Smooth muscle cell (in vitro differentiated cells): ENCODE measurements around the gene ATG14. TPM values are rescaled to one million over a fixed set of nuclear protein-coding genes. Genes with fewer than 3 reads are reported as not detected.
A peak's percentile ranks its signal among the peaks of the same experiment; 100 is the strongest.

Experiments used
- DNase-seq: peaks from one replicate; lab custom pipeline; 2025; ENCODE audit not compliant: unreplicated experiment; lab: John Stamatoyannopoulos, UW
- H2AFZ ChIP-seq: fragments of 200-600 bp; sonication (generic); 2 replicates; pipeline ENCODE4 v1.6.0; 2016; ENCODE audit warnings: antibody characterized with exemption, low read depth, mild to moderate bottlenecking
- H3F3A ChIP-seq: fragments of 200-600 bp; sonication (generic); 2 replicates; pipeline ENCODE4 v1.6.0; 2017; ENCODE audit warnings: antibody characterized with exemption, low read depth
- H3K27ac ChIP-seq: fragments of 200-600 bp; sonication (generic); 2 replicates; pipeline ENCODE4 v1.5.1; 2016; ENCODE audit warnings: low read depth, mild to moderate bottlenecking
- H3K27me3 ChIP-seq: fragments of 200-600 bp; sonication (generic); 2 replicates; pipeline ENCODE4 v1.6.1; 2016; ENCODE audit warnings: low read depth, mild to moderate bottlenecking
- H3K36me3 ChIP-seq: fragments of 200-600 bp; sonication (generic); 2 replicates; pipeline ENCODE4 v1.5.1; 2016; ENCODE audit warnings: low read depth
- H3K4me1 ChIP-seq: fragments of 200-600 bp; sonication (generic); 2 replicates; pipeline ENCODE4 v1.5.1; 2016; ENCODE audit warnings: low read depth
- H3K4me2 ChIP-seq: fragments of 200-600 bp; sonication (generic); 2 replicates; pipeline ENCODE4 v1.6.0; 2016; ENCODE audit warnings: mild to moderate bottlenecking
- H3K4me3 ChIP-seq: fragments of 200-600 bp; sonication (generic); 2 replicates; pipeline ENCODE4 v1.5.1; 2016; ENCODE audit warnings: mild to moderate bottlenecking
- H3K79me2 ChIP-seq: fragments of 200-600 bp; sonication (generic); 2 replicates; pipeline ENCODE4 v1.6.0; 2016; ENCODE audit warnings: low read depth, mild to moderate bottlenecking
- H3K9ac ChIP-seq: fragments of 200-600 bp; sonication (generic); 2 replicates; pipeline ENCODE4 v1.6.0; 2016; ENCODE audit warnings: low read depth
- H3K9me3 ChIP-seq: fragments of 200-600 bp; sonication (generic); replicated peaks from 2 replicates; pipeline ENCODE4 v1.5.1; 2016; ENCODE audit warnings: low read depth
- H4K20me1 ChIP-seq: fragments of 200-600 bp; sonication (generic); 2 replicates; pipeline ENCODE4 v1.6.0; 2016; ENCODE audit warnings: low read depth
- WGBS: methylation state at CpG from one replicate; pipeline ENCODE4 v1.1.7; 2016; ENCODE audit warnings: low lambda C conversion rate; 5-methylcytosine and 5-hydroxymethylcytosine counted together
- polyA plus RNA-seq: library from polyadenylated mRNA; unstranded; fragments of >200 nt; fragmentation: Nextera tagmentation; extraction: Ambion mirVana; gene quantifications from 2 replicates; pipeline ENCODE4 v1.2.1, GENCODE V29; 2016
- total RNA-seq: library from RNA; depleted of rRNA; stranded (reverse); fragments of >200 nt; gene quantifications from 2 replicates; pipeline ENCODE4 v1.2.3, GENCODE V29; 2014
- TF ChIP-seq, protein P1 (sequence below): fragments of 200-600 bp; sonication (generic); IDR thresholded peaks from 2 replicates; pipeline ENCODE4 v1.5.1; 2017; ENCODE audit warnings: borderline replicate concordance, mild to moderate bottlenecking, antibody characterized with exemption; ENCODE audit not compliant: insufficient read depth, poor library complexity, severe bottlenecking

The ATG14 gene
- total and polyA plus RNA-seq, 2 experiments from 2014 or later: 3.2 to 11.6 TPM

DNA sequence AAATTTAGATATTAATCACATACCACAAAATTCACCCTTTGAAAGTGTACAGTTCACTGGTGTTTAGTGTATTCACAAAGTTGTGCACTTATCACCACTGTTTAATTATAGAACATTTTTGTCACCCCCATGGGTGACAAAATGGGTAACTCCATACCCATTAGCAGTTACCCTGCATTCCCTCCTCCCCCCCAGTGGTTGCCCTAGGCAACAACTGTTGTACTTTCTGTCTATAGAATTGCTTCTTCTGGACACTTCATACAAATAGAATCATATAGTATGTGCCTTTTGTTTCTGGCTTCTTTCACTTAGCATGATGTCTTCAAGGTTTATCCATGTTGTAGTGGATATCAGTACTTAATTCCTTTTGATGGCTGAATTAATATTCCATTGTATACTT, 87.7 kb downstream of the ATG14 start:
- peaks cover 76% of the 10 kb centered on the region for H3K79me2 ChIP-seq
- H3K4me2 ChIP-seq: no peak overlapping the region
- H3K4me3 ChIP-seq: no peak overlapping the region
- no peaks in the 10 kb centered on the region for H3K36me3 ChIP-seq
- H3K9me3 ChIP-seq: no peaks in the 10 kb centered on the region
- H3K4me1 ChIP-seq: no peaks in the 10 kb centered on the region
- TF ChIP-seq, protein P1, sequence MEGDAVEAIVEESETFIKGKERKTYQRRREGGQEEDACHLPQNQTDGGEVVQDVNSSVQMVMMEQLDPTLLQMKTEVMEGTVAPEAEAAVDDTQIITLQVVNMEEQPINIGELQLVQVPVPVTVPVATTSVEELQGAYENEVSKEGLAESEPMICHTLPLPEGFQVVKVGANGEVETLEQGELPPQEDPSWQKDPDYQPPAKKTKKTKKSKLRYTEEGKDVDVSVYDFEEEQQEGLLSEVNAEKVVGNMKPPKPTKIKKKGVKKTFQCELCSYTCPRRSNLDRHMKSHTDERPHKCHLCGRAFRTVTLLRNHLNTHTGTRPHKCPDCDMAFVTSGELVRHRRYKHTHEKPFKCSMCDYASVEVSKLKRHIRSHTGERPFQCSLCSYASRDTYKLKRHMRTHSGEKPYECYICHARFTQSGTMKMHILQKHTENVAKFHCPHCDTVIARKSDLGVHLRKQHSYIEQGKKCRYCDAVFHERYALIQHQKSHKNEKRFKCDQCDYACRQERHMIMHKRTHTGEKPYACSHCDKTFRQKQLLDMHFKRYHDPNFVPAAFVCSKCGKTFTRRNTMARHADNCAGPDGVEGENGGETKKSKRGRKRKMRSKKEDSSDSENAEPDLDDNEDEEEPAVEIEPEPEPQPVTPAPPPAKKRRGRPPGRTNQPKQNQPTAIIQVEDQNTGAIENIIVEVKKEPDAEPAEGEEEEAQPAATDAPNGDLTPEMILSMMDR: no peak
- DNase-seq: no peak
- peaks cover 60% of the 10 kb centered on the region for H4K20me1 ChIP-seq
- no peaks in the 10 kb centered on the region for H3F3A ChIP-seq
- H3K27ac ChIP-seq: no peak overlapping the region
- no peaks in the 10 kb centered on the region for H3K27me3 ChIP-seq
- no peak overlapping the region for H2AFZ ChIP-seq
- no peak overlapping the region for H3K9ac ChIP-seq

DNA sequence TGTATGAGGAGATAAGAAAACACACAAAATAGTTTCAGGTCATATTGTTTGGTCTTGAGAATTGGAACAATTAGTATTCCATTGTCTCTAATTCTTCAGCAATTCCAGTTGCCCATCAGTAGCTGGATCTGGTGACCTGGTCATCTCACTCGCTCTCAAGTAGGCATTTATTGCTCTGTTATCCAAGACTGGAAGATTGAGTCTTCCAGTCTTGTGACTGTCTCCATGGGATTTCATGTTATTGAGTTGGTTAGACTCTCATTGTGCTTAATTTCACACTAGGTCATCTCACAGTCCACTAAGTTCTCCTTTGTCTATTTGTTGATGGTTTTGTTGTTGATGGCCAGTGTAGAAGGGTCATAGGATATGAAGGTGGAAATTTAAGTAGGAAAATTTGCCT, 92.9 kb downstream of the ATG14 start:
- Histone ChIP-seq H3K9me3 (no peaks in the 10 kb centered on the region), H3K4me2 (no peak overlapping the region), H3F3A (peaks cover 6% of the 10 kb centered on the region), H3K9ac (no peak overlapping the region), H3K27ac (no peak overlapping the region), H3K79me2 (peaks cover 60% of the 10 kb centered on the region), H4K20me1 (peaks cover 43% of the 10 kb centered on the region), H3K4me1 (peaks cover 11% of the 10 kb centered on the region), H3K36me3 (peaks cover 5% of the 10 kb centered on the region), H2AFZ (no peak overlapping the region), H3K4me3 (no peak overlapping the region), H3K27me3 (no peaks in the 10 kb centered on the region)
- TF ChIP-seq, protein P1: no peak
- no peak for DNase-seq
- 83% methylated on average over 1 of the region's 1 CpG for WGBS

DNA sequence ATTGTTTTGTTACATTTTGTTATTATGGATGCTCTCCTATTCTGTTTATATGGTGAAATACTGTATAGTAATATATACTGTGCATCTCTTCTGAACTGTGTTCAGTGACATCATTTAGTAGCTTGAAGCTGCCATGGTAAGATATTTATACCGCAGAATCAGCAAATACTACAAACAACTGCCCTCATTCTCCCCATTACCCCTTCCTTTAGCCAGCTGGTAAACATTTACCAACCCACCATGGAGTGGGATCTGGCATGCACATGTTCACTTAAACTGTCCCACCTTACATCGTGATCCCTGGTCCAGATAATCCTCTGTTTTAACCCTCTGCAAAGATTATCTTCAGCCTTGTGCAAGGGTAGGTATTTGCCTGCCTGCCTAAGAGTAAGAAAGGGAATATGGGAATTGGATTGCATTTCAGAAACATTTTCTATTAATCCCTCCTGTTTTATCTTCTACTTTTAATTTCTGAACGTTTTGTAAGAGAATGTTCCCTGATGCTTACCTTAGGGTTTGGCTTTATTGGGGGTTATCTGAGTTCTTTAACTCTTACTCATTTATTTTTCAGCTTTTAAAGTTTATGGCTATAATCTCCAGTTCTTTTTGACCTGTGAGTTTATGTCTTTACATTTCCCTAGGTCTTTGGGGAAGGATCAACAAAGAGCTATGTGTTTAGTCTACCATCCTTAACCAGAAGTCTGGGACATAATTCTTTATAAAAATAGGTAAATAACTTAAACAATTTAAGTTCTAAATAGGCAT, 93.9 kb downstream of the ATG14 start:
- 45% methylated on average over 3 of the region's 3 CpGs for WGBS
- Histone ChIP-seq H3K4me1 (peaks cover 11% of the 10 kb centered on the region), H3K79me2 (peaks cover 63% of the 10 kb centered on the region)

More for the DNA sequence above, 93.9 kb downstream of the ATG14 start:
- Histone ChIP-seq H3K9ac (no peak overlapping the region), H4K20me1 (peaks cover 37% of the 10 kb centered on the region), H3F3A (peaks cover 6% of the 10 kb centered on the region), H3K27me3 (no peaks in the 10 kb centered on the region), H3K4me3 (no peak overlapping the region), H3K9me3 (no peaks in the 10 kb centered on the region), H2AFZ (no peak overlapping the region), H3K36me3 (peaks cover 5% of the 10 kb centered on the region), H3K4me2 (no peak overlapping the region), H3K27ac (peak overlapping the region; percentile 68)
- DNase-seq: no peak
- TF ChIP-seq, protein P1: no peak
